HL-60/S4 treated with retinoic acid at 250 ng/mL for 4 days and 3 days (cell line): ENCODE results near the gene KLRB1.
"Not testable (repeated sequence)": the region's sequence is repeated elsewhere in the genome, so short reads cannot be mapped to it uniquely, and the experiment has no call there.

ENCODE experiments used
- in situ Hi-C: fragments of 300-500 bp; cut with MboI; formaldehyde crosslinking; loops from 2 replicates; pipeline ENCODE4 v1.7.0; 2022; ENCODE audit warnings: low sequenced_read_pairs

KLRB1 gene

DNA sequence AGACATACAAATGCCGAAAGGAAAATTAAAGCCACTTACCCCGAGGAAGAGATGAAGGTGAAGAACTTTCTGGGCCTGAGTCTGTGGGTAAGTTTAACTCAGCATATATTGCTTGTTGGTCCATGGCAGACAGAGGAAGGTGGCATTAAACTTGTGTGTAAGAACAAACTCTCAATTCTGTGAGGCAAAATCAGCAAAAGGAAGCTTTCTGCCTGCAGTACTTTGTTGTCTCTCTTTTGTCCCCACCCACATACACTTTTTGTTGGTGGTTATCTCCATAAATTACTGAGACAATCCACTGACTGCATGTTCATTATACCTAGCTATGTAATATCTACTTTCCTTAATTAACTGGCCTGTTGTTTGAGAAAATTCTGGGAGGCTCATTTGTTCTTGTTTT is at the start of gene KLRB1:
Gene KLRB1 (minus strand): TSS at position 201 of the 400 bp plus-strand sequence. CDS start 77 bp downstream, at position 124.
- in situ Hi-C loops = no loop called here

DNA sequence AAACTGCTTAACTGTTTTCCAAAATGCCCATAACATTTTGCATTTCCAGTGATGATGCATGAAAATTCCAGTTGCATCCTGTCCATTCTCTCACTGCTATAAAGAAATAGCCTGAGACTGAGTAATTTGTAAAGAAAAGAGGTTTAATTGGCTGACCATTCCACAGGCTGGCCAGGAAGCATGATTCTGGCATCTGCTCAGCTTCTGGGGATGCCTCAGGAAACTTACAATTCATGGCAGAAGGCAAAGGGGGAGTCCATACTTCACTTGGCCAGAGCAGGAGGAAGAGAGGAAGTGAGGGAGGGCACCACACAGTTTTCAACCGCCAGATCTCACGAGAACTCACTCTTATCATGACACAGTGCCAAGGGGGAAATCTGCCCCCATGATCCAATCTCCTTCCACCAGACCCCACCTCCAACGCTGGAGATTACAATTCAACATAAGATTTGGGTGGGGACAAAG is 43.6 kb upstream of the KLRB1 start:
- in situ Hi-C loops = no loop called here

- in situ Hi-C loops = no loop called here
Observed at GRCh38 chr12:9650151-9650576, 42.4 kb upstream of the KLRB1 start.

GRCh38 chr12:9649532-9649940 is 41.8 kb upstream of the KLRB1 start:
- in situ Hi-C loops = no loop called here

DNA sequence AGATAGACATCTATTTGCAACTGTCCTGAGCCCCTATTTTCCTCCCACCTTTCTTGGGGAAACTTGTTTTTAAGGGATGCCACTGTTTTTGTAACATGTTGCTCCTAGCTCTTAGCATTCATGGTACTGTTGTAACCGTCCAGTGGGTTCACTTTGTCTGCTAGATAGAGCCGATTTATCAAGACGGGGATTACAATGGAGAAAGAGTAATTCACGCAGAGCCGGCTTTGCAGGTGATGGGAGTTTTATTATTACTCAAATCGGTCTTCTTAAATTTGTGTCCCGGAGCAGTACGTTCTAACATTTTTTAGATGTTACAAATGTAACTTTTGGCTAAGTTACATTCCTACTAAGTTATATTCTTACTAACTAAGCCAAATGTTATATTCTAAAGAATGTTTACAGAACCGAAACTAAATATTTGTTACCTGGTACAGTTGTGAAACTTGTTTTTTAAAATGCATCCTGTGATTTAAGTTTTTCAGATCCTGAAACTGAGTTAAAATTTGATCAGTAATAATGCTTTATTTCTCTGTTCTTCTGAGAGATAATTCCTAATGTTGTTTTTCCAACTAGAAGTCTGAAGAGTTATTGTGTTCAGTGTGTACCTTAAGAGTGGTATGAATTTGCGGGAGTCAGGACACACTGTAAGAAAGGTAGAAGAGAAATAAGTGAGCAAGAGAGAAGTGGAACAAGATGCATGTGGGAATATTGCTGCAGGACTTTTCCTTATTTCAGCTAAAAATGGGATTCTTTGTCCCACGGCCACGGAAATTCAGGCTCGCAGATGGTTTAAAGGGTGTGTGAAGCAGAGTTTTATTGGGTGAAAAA is 41.2 kb upstream of the KLRB1 start:
- in situ Hi-C loops = no loop called here

DNA sequence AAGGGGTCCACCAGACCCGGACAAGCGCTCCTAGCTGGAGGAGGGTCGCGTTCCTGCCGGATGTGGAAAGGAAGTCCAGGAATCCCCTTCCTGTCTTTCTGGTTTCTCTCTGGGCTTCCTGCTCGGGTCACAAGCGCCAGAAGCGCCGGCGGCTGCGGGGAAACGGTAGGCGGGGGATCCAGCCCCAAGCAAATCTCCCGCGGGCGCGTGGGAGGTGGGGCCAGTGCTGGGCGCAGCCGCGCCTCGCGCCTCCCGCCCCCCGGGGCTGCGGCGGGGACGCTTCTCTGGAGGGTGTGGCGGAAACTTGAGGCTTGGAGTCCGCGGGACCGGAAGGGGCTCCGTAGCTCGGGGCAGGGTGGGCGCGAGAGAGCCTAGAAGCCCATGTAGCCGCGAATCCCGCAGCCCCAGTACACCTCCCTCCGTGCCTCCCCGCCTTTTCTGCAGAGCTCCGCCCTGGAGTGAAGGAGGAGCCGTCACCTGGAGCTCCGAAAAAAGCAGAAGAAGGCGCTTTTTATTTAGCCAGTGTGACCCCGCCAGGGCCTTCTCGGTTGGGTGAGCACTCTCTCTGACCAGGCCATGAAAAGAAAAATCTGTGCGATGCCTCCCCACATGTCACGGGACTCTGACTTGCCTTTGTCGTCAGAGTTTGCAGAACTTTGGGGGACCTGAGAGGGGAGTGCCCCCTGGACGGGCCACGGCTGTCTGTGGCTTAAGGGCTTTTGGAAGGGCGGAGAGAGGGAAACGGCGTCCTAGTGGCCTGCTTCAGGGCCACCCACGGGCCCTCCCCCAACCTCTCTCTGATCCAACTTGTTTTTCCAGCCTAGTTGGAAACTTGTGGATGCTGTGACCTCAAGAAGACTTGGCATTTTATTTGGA is 40.3 kb upstream of the KLRB1 start:
- in situ Hi-C loops = no loop called here

- in situ Hi-C loops = no loop called here
Observed at GRCh38 chr12:9646794-9647781, 39.4 kb upstream of the KLRB1 start.

- in situ Hi-C loops = not testable (repeated sequence)
Observed at GRCh38 chr12:9644985-9645551, 37.4 kb upstream of the KLRB1 start.

- in situ Hi-C loops = no loop called here
Observed at GRCh38 chr12:9643266-9643660, 35.5 kb upstream of the KLRB1 start.

- in situ Hi-C loops = no loop called here
Observed at GRCh38 chr12:9642606-9643265, 35.0 kb upstream of the KLRB1 start.

GRCh38 chr12:9640024-9640423 is 32.3 kb upstream of the KLRB1 start:
- in situ Hi-C loops = no loop called here

GRCh38 chr12:9636851-9637206 is 29.1 kb upstream of the KLRB1 start:
- in situ Hi-C loops = no loop called here

GRCh38 chr12:9636150-9636850 is 28.6 kb upstream of the KLRB1 start:
- in situ Hi-C loops = no loop called here

GRCh38 chr12:9634969-9635754 is 27.4 kb upstream of the KLRB1 start:
- in situ Hi-C loops = no loop called here

DNA sequence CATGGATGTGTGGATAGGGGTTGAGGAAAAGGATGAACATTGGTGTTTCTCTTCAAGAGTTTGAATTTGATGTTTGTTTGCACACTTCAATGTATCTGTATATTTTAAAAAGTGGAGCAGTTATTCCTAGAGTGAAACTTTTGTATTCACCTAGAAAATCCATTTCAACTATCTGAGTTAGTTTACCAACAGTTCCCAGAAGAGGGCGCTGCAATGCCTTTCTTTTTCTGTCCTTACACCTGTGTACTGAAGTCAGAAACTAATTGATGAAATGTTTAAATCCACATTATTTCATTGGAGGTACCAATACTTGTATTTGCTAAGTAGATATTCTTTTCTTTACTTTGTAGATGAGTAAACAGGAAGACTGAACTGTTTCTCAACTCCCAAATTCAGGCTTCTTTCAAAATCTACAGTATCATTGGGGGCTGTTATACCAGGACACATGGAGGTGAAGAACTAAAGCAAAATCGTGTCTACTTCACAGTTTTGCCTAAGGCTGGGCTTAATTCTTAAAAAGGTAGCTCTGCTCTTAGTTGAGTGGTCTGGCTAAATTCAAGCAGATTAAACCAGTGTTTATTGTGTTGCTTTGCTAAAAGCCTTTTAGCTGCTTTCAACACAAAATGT is 26.6 kb upstream of the KLRB1 start:
- in situ Hi-C loops = no loop called here

- in situ Hi-C loops = no loop called here
Observed at GRCh38 chr12:9632766-9633165, 25.1 kb upstream of the KLRB1 start.

DNA sequence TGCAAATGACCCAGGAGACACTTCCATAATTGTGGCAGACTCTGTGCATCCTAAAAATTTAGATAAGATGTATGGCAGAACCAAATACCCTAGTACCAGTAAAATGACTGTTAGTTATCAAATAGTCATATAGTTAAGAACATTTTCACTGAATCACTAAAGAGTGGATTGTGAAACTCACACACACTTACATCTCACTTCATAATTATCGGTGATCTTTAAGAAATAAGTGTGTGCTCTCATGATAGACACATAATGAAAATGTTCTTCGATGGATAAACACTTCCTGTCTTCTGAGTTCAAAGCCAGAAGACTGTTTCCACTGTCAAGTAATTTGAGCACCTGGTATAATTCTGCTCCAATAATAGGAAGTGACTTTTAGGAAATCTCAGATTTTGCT is 19.1 kb upstream of the KLRB1 start:
- in situ Hi-C loops = no loop called here

DNA sequence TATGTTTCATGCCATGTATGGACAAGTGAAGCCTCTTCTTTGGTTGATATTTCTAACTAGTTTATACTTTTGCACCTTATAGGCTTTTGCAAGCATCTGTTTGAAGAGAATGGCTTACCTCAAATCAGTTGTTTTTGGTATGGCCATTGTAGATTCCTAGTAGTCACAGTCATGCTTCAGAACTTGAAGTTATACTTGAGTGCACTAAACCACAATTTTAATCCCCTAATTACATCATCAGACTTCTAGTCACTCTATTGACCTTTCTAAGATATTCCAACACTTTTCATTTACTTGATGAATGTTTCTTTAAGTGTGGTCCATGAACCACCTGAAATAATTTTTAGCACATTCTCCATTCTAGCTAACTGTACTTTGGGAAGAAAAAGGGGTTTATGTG is 18.6 kb upstream of the KLRB1 start:
- in situ Hi-C loops = no loop called here
